Measurements from ENCODE around the gene ZNF48.

- TF ChIP-seq CTCF (IDR thresholded peaks at IDR 0.05 in 4 of 5, conservative IDR thresholded peaks at IDR 0.05 in 1 of 5), result no peak
- TF ChIP-seq POLR2A (IDR thresholded peaks at IDR 0.05), result no peak
Observed at GRCh38 chr16:30407804-30408534, 12.7 kb downstream of the ZNF48 start.

Data from gastrocnemius medialis (tissue), 4 donors.